ENCODE results near the gene ARPC5. TPM values are rescaled to one million over a fixed set of nuclear protein-coding genes. Genes with fewer than 3 reads are reported as not detected.

The ARPC5 gene
- total RNA-seq, 2 donors from 2014 or later, result 39.2 to 47.0 TPM

- peaks cover 0 to 34% of the 10 kb centered on the region in 2 donors for H3K4me1 ChIP-seq
- no peaks in the 10 kb centered on the region for H3K36me3 ChIP-seq
- no peak overlapping the region for H3K4me3 ChIP-seq
- H3K27me3 ChIP-seq, result no peaks in the 10 kb centered on the region
- H3K9me3 ChIP-seq, result no peaks in the 10 kb centered on the region
- TF ChIP-seq CTCF (IDR thresholded peaks at IDR 0.05), result peak; percentile 63 to 94
- peak; percentile 89 for DNase-seq (ENCODE audit: low spot score)
- H3K27ac ChIP-seq, result no peak overlapping the region
Measured at GRCh38 chr1:183655562-183656075, 20.0 kb upstream of the ARPC5 start.

- no peak for TF ChIP-seq CTCF (IDR thresholded peaks at IDR 0.05)
- H3K27ac ChIP-seq, result no peak overlapping the region
- no peak overlapping the region for H3K4me3 ChIP-seq
- H3K9me3 ChIP-seq, result no peaks in the 10 kb centered on the region
- no peak for DNase-seq (ENCODE audit: low spot score)
- no peaks in the 10 kb centered on the region for H3K36me3 ChIP-seq
- H3K27me3 ChIP-seq, result no peaks in the 10 kb centered on the region
- peaks cover 0 to 34% of the 10 kb centered on the region in 2 donors for H3K4me1 ChIP-seq
Measured at GRCh38 chr1:183654706-183655105, 19.1 kb upstream of the ARPC5 start.

- no peak for DNase-seq (ENCODE audit: low spot score)
- H3K27ac ChIP-seq, result peak overlapping the region; percentile 17 to 62
- H3K4me1 ChIP-seq, result peaks cover 0 to 34% of the 10 kb centered on the region in 2 donors
- TF ChIP-seq CTCF (IDR thresholded peaks at IDR 0.05), result no peak
- no peaks in the 10 kb centered on the region for H3K36me3 ChIP-seq
- H3K4me3 ChIP-seq, result no peak overlapping the region
- no peaks in the 10 kb centered on the region for H3K9me3 ChIP-seq
- H3K27me3 ChIP-seq, result no peaks in the 10 kb centered on the region
Measured at GRCh38 chr1:183653876-183654451, 18.4 kb upstream of the ARPC5 start.

GRCh38 chr1:183653462-183653794, 17.8 kb upstream of the ARPC5 start:
- Histone ChIP-seq H3K36me3 (no peaks in the 10 kb centered on the region), H3K27ac (peak overlapping the region; percentile 17 to 62), H3K4me1 (peaks cover 0 to 37% of the 10 kb centered on the region in 2 donors), H3K9me3 (no peaks in the 10 kb centered on the region), H3K27me3 (no peaks in the 10 kb centered on the region), H3K4me3 (no peak overlapping the region)
- TF ChIP-seq CTCF (IDR thresholded peaks at IDR 0.05), result no peak
- no peak for DNase-seq (ENCODE audit: low spot score)

- no peak for DNase-seq (ENCODE audit: low spot score)
- TF ChIP-seq CTCF (IDR thresholded peaks at IDR 0.05), result no peak
- H3K27me3 ChIP-seq, result no peaks in the 10 kb centered on the region
- no peaks in the 10 kb centered on the region for H3K36me3 ChIP-seq
- no peak within 1 kb of the TSS for H3K4me3 ChIP-seq
- no peaks in the 10 kb centered on the region for H3K9me3 ChIP-seq
- peak within 1 kb of the TSS; percentile 17 to 62 for H3K27ac ChIP-seq
- H3K4me1 ChIP-seq, result peaks cover 0 to 43% of the 10 kb centered on the region in 2 donors
Measured at GRCh38 chr1:183652547-183653461, 17.2 kb upstream of the ARPC5 start, which contains the start of gene APOBEC4. TSS of gene APOBEC4 (minus strand) at chr1:183653316. CDS start at chr1:183648781, 4,535 bp downstream.

Measured in right atrium auricular region (tissue), 2 donors.